ENCODE data around the gene TMEM273.

DNA sequence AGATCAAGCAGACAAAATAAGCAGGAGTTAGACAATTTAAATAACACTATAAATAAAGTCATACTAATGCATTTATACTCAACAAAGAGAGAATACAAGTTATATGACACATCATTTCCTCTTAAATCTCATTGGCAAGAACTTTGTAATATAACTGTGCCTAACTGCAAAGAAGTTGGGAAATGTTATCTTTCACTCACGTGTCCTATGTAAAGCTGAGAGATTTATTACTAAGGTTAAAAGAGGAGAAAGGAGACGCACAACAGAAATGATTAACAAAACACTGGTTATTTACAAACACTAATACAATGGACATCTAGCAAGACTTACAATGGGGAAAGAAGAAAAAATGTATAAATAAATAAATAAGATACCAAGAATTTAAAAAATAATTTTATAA is 12.7 kb upstream of the TMEM273 start:
- TF ChIP-seq, protein P1, sequence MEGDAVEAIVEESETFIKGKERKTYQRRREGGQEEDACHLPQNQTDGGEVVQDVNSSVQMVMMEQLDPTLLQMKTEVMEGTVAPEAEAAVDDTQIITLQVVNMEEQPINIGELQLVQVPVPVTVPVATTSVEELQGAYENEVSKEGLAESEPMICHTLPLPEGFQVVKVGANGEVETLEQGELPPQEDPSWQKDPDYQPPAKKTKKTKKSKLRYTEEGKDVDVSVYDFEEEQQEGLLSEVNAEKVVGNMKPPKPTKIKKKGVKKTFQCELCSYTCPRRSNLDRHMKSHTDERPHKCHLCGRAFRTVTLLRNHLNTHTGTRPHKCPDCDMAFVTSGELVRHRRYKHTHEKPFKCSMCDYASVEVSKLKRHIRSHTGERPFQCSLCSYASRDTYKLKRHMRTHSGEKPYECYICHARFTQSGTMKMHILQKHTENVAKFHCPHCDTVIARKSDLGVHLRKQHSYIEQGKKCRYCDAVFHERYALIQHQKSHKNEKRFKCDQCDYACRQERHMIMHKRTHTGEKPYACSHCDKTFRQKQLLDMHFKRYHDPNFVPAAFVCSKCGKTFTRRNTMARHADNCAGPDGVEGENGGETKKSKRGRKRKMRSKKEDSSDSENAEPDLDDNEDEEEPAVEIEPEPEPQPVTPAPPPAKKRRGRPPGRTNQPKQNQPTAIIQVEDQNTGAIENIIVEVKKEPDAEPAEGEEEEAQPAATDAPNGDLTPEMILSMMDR (IDR thresholded peaks at IDR 0.05): no peak
- TF ChIP-seq MXD4 (CRISPR knock-in tag; IDR thresholded peaks at IDR 0.05; ENCODE audit: borderline replicate concordance) (no peak), MAX (CRISPR knock-in tag; IDR thresholded peaks at IDR 0.05) (no peak), ZNF532 (CRISPR knock-in tag; IDR thresholded peaks at IDR 0.05; ENCODE audit: borderline replicate concordance) (no peak), GABPB1 (CRISPR knock-in tag; IDR thresholded peaks at IDR 0.05) (no peak), NR3C1 (CRISPR knock-in tag; conservative IDR thresholded peaks at IDR 0.05; ENCODE audit: low read depth) (no peak), ZNF121 (CRISPR knock-in tag; IDR thresholded peaks at IDR 0.05) (no peak)
- TF ChIP-seq, protein P2, sequence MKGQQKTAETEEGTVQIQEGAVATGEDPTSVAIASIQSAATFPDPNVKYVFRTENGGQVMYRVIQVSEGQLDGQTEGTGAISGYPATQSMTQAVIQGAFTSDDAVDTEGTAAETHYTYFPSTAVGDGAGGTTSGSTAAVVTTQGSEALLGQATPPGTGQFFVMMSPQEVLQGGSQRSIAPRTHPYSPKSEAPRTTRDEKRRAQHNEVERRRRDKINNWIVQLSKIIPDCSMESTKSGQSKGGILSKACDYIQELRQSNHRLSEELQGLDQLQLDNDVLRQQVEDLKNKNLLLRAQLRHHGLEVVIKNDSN (CRISPR knock-in tag; IDR thresholded peaks at IDR 0.05): no peak
- TF ChIP-seq, protein P3, sequence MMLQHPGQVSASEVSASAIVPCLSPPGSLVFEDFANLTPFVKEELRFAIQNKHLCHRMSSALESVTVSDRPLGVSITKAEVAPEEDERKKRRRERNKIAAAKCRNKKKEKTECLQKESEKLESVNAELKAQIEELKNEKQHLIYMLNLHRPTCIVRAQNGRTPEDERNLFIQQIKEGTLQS (CRISPR knock-in tag; conservative IDR thresholded peaks at IDR 0.05): no peak
